Central memory CD4-positive, alpha-beta T cell (primary cell): Measurements from ENCODE around the gene BTBD3.

Source experiments
- DNase-seq: peaks from one replicate; pipeline ENCODE4 v3.0.0; 2022

Gene BTBD3

DNA sequence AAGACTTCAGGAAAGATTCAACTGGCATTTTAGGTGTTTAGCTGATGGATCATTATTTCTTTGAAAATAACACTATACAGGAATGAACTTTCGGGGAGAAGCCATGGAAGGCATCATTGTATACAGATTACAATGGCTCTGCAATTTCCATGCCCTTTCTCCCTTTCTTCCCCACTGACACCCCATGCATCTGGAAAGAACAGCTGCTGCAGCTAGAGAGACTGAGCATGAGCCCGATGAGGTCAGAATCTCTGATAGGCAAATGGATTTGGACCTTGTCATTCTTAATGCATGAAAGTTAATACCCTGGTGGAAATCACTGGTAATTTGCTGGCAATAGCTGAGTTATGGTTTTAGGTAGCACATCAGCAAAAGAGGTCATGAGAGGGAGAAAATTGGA lies 54.8 kb downstream of the BTBD3 start:
- DNase-seq = no peak
